GM18520 (cell line): ENCODE measurements around the gene LIN37.
"Not testable (repeated sequence)": the region's sequence is repeated elsewhere in the genome, so short reads cannot be mapped to it uniquely, and the experiment has no call there.

Experiments
- ATAC-seq: cut with Tn5 transposase; IDR thresholded peaks from one replicate; pipeline ENCODE4 v1.9.1; 2021; ENCODE audit not compliant: unreplicated experiment

LIN37 gene

GRCh38 chr19:35772362-35772761, 24.0 kb downstream of the LIN37 start:
- ATAC-seq, result not testable (repeated sequence)

- no peak for ATAC-seq
These were observed 24.8 kb downstream of the LIN37 start for GRCh38 chr19:35773020-35773806.

GRCh38 chr19:35774274-35775045, 26.1 kb downstream of the LIN37 start:
- no peak for ATAC-seq

- ATAC-seq, result no peak
These were observed 26.6 kb downstream of the LIN37 start for GRCh38 chr19:35775046-35775297.

GRCh38 chr19:35775298-35776101, 27.1 kb downstream of the LIN37 start, which contains the start of gene ARHGAP33:
Gene ARHGAP33, plus strand, starts transcription at chr19:35775564. Its CDS starts 95 bp downstream, at chr19:35775659.
- peak; percentile 90 for ATAC-seq

- no peak for ATAC-seq
These were observed 27.9 kb downstream of the LIN37 start for GRCh38 chr19:35776102-35776788.

- no peak for ATAC-seq
These were observed 28.9 kb downstream of the LIN37 start for GRCh38 chr19:35777086-35777841.

GRCh38 chr19:35777961-35778360, 29.6 kb downstream of the LIN37 start:
- ATAC-seq, result no peak

- ATAC-seq, result no peak
These were observed 30.7 kb downstream of the LIN37 start for GRCh38 chr19:35779033-35779432.

- ATAC-seq, result no peak
These were observed 31.7 kb downstream of the LIN37 start for GRCh38 chr19:35780058-35780457.

GRCh38 chr19:35780717-35781116, 32.3 kb downstream of the LIN37 start:
- no peak for ATAC-seq

GRCh38 chr19:35781650-35782049, 33.3 kb downstream of the LIN37 start:
- no peak for ATAC-seq

- no peak for ATAC-seq
These were observed 34.2 kb downstream of the LIN37 start for GRCh38 chr19:35782589-35782988.

GRCh38 chr19:35783469-35784434, 35.4 kb downstream of the LIN37 start:
- ATAC-seq, result no peak

- ATAC-seq, result no peak
These were observed 36.3 kb downstream of the LIN37 start for GRCh38 chr19:35784503-35785338.

- no peak for ATAC-seq
These were observed 36.9 kb downstream of the LIN37 start for GRCh38 chr19:35785339-35785627.

GRCh38 chr19:35786299-35787160, 38.2 kb downstream of the LIN37 start:
- ATAC-seq, result no peak
